GM19025 (cell line): ENCODE results near the gene TRIM13.
"Not testable (repeated sequence)": the region's sequence is repeated elsewhere in the genome, so short reads cannot be mapped to it uniquely, and the experiment has no call there.

ENCODE experiments used
- ATAC-seq: cut with Tn5 transposase; IDR thresholded peaks from one replicate; pipeline ENCODE4 v1.9.1; 2021; ENCODE audit warnings: mild to moderate bottlenecking, low read depth, moderate library complexity; ENCODE audit not compliant: unreplicated experiment

The TRIM13 gene, protein sequence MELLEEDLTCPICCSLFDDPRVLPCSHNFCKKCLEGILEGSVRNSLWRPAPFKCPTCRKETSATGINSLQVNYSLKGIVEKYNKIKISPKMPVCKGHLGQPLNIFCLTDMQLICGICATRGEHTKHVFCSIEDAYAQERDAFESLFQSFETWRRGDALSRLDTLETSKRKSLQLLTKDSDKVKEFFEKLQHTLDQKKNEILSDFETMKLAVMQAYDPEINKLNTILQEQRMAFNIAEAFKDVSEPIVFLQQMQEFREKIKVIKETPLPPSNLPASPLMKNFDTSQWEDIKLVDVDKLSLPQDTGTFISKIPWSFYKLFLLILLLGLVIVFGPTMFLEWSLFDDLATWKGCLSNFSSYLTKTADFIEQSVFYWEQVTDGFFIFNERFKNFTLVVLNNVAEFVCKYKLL

DNA sequence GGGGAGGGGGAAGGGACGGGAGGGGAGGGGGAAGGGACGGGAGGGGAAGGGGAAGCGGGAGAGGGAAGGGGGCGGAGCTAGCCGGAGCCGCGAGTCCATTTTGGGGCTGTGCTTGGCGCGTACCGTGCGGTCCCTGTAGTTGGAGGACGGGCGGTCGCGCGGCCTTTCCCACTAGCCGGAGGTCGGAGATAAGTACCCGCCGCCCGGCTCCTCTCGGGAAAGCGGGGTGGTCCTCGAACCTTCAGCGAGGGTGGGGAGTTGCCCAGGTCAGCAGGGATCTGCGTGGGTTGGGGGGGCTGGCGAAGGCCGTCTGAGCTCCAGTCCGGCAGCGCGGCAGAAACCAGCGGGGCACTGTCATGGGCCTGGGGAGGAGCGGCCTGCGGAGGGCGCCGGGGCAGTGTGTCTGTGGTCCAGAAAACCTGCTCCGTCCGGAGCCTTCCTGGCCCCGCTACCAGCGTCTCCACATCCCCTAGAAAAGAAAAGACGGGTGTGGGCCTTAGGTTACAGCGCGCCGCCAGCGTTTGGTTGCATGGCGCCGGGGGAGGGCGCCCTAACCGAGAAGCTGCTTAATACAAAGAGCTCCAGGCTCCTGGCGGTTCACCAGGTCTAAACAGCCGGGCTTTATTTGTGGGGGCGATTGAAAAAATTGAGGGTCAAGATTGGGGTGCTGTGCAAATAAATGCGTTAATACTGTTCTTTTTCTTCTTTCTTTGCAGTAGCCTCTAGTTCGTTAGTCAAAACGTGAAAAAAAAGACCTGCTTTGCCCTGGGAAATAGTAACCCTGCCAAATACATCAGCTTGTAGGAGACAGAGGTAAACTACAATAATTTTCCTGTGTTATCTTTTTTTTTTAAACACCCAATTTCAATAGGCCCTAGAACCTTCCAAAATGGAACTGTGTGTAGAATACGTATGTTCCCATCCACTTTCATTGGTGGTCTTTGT, at the start of gene TRIM13:
TRIM13 (plus strand) TSS at position 92 of the 945 bp plus-strand sequence. CDS start 14,899 bp downstream, outside the sequence.
- ATAC-seq = peak; percentile 67

- ATAC-seq = not testable (repeated sequence)
Observed at GRCh38 chr13:49948777-49949270, 48.0 kb upstream of the TRIM13 start.

GRCh38 chr13:49951754-49952535, 44.9 kb upstream of the TRIM13 start:
- no peak for ATAC-seq

GRCh38 chr13:49953560-49953959, 43.3 kb upstream of the TRIM13 start:
- ATAC-seq = no peak

DNA sequence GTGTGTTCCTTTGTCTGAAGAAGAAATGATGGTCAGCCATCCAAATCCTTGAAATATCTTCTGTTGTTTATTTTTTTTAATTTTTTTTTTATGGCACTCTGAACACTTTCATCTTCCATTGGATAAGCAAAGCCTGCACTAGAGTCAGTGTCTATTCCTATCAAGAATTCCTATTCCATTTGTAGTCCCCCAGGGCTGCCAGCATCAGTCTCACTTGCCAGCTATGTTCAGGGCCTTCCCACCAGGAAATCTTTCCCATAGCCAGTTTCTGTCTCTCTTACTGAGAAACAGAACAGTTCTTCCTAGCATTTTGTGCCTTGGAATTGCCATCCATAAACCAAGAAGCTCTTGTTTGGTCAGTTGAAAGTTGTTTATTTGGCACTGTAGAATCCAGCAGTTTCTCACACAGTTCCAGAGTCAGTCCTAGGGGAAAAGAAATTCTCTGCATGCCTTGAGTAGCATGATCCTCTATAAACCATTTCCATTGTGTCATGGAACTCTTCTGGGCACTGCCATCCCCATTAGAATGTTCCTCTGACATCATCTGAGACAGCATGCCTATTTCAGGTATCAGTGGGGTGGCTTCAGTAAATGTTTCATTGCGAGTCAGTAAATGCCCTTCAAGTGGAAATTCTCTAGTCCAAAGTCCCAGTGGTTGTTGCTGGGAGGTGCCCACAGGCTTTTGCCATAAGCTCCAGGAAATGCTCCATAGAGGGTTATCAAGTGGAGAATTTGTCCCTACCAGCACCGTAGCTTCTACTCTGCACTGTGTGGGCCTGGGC, 42.0 kb upstream of the TRIM13 start:
- ATAC-seq = no peak

- ATAC-seq = no peak
Observed at GRCh38 chr13:49956131-49956530, 40.7 kb upstream of the TRIM13 start.

- ATAC-seq = no peak
Observed at GRCh38 chr13:49958321-49958720, 38.5 kb upstream of the TRIM13 start.

GRCh38 chr13:49967456-49967855, 29.4 kb upstream of the TRIM13 start:
- ATAC-seq = no peak

DNA sequence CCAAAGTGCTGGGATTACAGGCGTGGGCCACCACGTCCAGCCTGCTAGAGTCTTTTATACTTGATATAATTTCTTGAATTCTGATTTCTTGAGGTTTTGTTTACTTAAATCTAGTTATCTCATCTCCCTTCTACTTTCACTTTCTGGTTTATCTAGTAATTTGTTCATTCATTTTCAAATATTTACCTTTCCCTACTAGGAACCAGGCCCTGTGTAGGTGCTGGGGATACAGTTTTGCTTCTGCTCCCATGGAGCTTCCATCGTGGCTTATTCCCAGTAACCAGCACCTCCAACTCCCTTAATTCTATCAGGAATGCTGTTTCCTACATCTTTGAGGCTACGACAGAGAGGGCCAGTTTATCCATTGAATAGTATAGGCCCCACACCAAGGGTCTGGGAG, 24.1 kb upstream of the TRIM13 start:
- ATAC-seq = no peak

DNA sequence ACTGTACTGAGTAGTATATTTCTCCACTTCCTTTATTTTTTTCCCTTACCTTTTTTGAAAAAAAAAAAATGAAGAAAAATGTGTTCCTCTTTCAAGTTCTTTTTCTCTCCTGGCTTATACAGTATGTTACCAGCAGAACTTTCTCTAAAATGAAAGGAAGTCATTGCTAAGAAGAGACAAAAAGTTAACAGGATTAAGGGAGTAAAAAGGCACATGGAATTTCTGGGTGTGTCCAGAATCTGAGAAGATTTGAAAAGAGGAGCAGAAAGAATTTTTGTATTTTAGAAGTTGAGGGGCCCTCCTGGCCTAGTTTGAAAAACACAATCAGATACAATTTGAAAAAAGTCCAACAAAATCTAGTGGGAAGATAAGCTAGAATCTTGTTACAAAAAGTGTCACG, 21.0 kb upstream of the TRIM13 start:
- ATAC-seq = no peak

DNA sequence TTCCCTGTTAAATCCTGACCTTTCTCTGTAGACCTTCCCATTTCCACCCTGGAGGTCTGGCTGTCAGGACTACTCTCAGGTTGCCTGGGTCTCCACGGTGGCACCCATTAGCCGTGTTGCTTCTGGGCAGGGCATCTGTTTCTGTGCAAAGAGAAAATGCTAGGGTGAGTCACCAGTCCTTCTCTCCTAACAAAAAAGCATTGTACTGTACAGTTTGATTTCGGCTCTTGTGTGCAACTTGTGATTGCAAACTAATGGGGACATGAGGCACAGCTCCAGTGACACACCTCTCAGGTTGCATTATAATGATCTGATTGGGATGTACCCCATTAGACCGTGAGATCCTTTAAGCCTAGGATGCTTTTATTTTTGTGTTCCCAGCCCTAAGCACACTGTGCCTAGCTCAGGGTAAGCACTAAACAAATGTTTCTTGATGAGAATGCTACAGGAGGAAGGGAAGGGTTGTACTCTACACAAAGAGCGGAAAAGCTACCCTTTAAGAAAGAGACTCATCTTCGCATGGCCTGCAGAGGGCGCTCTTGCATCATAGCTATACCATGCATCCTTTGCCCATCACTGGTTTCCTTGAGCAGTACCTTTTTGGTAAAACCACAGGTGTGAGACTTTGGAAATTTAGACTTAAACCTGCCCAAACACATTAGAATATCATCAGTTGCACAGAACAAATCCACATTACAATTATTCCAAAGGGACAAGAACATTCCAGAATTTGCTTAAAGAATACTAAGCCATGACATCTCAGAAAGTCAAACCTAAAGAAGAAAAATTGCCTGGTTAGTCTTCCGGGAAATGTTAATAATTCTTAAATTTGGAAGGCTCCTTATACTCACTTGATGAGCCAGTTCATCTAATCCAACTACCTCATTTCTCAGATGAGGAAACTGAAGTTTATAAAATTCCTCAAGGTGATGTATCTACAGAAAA, 20.3 kb upstream of the TRIM13 start:
- ATAC-seq = peak; percentile 58

GRCh38 chr13:49977992-49978391, 18.9 kb upstream of the TRIM13 start:
- ATAC-seq = no peak

DNA sequence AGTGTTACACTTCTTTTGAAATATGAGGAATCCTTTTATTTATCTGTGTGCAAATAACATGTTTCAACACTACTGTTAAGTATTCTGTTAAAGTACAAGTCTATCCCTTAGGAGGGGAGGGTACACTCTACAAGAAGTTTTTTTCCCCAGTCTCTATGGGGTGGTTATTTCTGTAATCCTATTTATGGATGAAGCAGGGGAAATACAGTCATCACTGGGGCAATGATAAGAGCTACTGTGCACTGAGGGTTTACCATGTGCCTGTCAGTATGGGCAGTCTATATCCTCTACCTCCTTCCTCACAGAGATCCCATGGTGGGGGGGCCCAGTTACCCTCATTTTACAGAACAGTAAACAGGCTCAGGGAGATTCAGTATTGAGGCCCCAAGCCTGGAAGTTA, 16.6 kb upstream of the TRIM13 start:
- ATAC-seq = no peak

DNA sequence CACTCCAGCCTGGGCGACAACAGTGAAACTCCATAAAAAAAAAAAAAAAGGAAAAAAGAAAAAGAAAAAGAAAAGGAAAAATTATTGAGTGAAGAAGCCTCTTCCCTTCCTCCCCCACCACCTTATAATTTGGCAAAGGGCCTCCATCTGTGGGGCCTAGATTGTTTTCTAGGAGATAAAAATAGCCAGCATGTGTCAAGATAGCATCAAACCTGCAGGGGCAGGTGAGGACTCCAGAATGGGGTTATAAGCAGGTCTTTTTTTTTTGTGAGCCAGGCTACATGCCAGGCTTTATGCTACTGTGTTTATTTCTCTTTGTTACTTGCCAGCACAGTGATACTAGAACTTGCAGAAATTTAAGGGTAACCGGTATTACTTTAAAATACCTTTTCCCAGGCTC, 11.7 kb upstream of the TRIM13 start:
- no peak for ATAC-seq

GRCh38 chr13:49986471-49986870, 10.4 kb upstream of the TRIM13 start:
- ATAC-seq = no peak

- ATAC-seq = not testable (repeated sequence)
Observed at GRCh38 chr13:49990612-49991011, 6.2 kb upstream of the TRIM13 start.

GRCh38 chr13:49993111-49993510, 3.7 kb upstream of the TRIM13 start:
- no peak for ATAC-seq

DNA sequence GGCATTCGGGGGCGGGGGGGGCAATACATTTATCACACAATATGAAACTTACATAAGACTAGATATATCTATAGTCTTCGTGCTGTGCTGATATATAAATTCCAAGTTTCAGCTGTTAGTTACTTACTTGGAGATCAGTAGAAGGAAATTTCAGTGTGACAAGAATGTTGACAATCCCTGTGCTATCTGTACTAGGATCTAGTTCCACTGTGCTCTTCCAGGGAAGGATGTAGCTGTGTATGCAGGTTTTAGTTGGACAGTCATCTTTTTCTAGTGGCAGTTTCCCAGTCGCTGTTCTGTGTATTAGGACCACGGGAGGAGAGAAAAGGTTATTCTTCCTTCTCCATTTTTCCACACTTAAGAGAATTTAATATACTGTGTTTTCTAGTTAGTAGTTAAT, 3.2 kb upstream of the TRIM13 start:
- no peak for ATAC-seq
